K562 (cell line): Measurements from ENCODE around the gene SYT13. TPM values are rescaled to one million over a fixed set of nuclear protein-coding genes. Genes with fewer than 3 reads are reported as not detected.

ENCODE experiments used
- ATAC-seq: fragments of 200-7000 bp; cut with Tn5 transposase; 3 replicates; pipeline ENCODE4 v1.9.1; 2020; ENCODE audit warnings: moderate library complexity
- BruUV-seq: library from RNA; stranded (reverse); fragments of 400-500 nt; replicated peaks from 2 replicates; lab custom pipeline; 2021; lab: Mats Ljungman, UMichigan
- CTCF ChIA-PET: fragments of 300-600 bp; formaldehyde crosslinking; extraction: SDS; loops from one replicate; lab custom pipeline; 2021; ENCODE audit warnings: low intra/inter-chr PET ratio; lab: Yijun Ruan, JAX
- POLR2A ChIA-PET: fragments of 300-600, 350-650 bp; sonication (Branson Sonifier 250); formaldehyde crosslinking; extraction: SDS; loops from one replicate; lab custom pipeline; 2021; ENCODE audit warnings: antibody characterized with exemption, inconsistent platforms; lab: Yijun Ruan, JAX
- DNase-seq, 4 experiments: peaks; one replicate each; pipeline versions ENCODE4 v3.0.0 to v3.0.0-alpha.2; 2011 to 2018; ENCODE audit warnings: low spot score in 3 of 4, mixed read lengths in 3 of 4; ENCODE audit errors: extremely low read depth in 1 of 4
- FAIRE-seq: peaks from 2 replicates; lab custom pipeline; 2011; peaks lifted over from hg19 to GRCh38; lab: Jason Lieb, UNC
- H2AFZ ChIP-seq: 2 replicates; pipeline ENCODE4 v1.6.0; 2011; ENCODE audit warnings: low read depth, low read length, control low read depth, inconsistent platforms
- H3K27ac ChIP-seq: fragments of 200-600 bp; 3 replicates; pipeline ENCODE4 v1.8.0; 2011; ENCODE audit warnings: low read depth, mild to moderate bottlenecking, control low read depth, inconsistent platforms, low read length, moderate library complexity, mixed read lengths; ENCODE audit errors: extremely low read depth
- H3K27me3 ChIP-seq, 2 experiments: fragments of 300-600 bp in 1 of 2; 2 replicates in 1 of 2; 3 replicates in 1 of 2; pipeline versions ENCODE4 v1.6.0 to v1.8.0; 2011; ENCODE audit warnings: inconsistent platforms in 2 of 2, low read length in 2 of 2, mild to moderate bottlenecking in 1 of 2, mixed read lengths in 1 of 2, moderate library complexity in 1 of 2; ENCODE audit not compliant: control insufficient read depth in 2 of 2, insufficient read depth in 2 of 2
- H3K36me3 ChIP-seq: fragments of 300-600 bp; 3 replicates; pipeline ENCODE4 v1.8.0; 2011; ENCODE audit warnings: mild to moderate bottlenecking, low read length, inconsistent platforms; ENCODE audit not compliant: control insufficient read depth, insufficient read depth
- H3K4me1 ChIP-seq, 2 experiments: fragments of 200-600 bp in 1 of 2; replicated peaks in 1 of 2; 2 replicates in 1 of 2; 3 replicates in 1 of 2; pipeline versions ENCODE4 v1.5.1 to v1.8.0; 2011; ENCODE audit warnings: inconsistent platforms in 2 of 2, low read length in 2 of 2, mild to moderate bottlenecking in 1 of 2, mixed read lengths in 1 of 2, moderate library complexity in 1 of 2; ENCODE audit not compliant: control insufficient read depth in 2 of 2, insufficient read depth in 2 of 2
- H3K4me2 ChIP-seq: 2 replicates; pipeline ENCODE4 v1.6.1; 2011; ENCODE audit warnings: low read length, control low read depth, inconsistent platforms, mixed read lengths; ENCODE audit not compliant: insufficient read depth
- H3K4me3 ChIP-seq: fragments of 200-600 bp; sonication (generic), shearing (Covaris generic); 2 replicates; pipeline ENCODE4 v1.5.1; 2016; ENCODE audit warnings: control low read depth, inconsistent platforms
- H3K79me2 ChIP-seq: fragments of 200-600 bp; 3 replicates; pipeline ENCODE4 v1.8.0; 2011; ENCODE audit warnings: low read length, inconsistent platforms; ENCODE audit not compliant: control insufficient read depth, insufficient read depth
- H3K9ac ChIP-seq, 2 experiments: 2 replicates each; pipeline versions ENCODE4 v1.6.0 to v1.6.1; 2011; ENCODE audit warnings: low read depth in 2 of 2, low read length in 2 of 2, control low read depth in 1 of 2, inconsistent platforms in 1 of 2, mild to moderate bottlenecking in 1 of 2, mixed read lengths in 1 of 2; ENCODE audit not compliant: insufficient read depth in 1 of 2
- H3K9me1 ChIP-seq: one replicate; pipeline ENCODE4 v1.6.0; 2011; ENCODE audit warnings: inconsistent platforms, mild to moderate bottlenecking, low read length, moderate library complexity; ENCODE audit not compliant: control insufficient read depth, insufficient read depth
- H3K9me3 ChIP-seq: replicated peaks from 2 replicates; pipeline ENCODE4 v1.5.1; 2011; ENCODE audit warnings: low read depth, low read length, inconsistent platforms; ENCODE audit not compliant: control insufficient read depth, insufficient read depth
- H4K20me1 ChIP-seq: replicated peaks from 2 replicates; pipeline ENCODE4 v1.6.1; 2011; ENCODE audit warnings: low read length, inconsistent platforms, mixed read lengths; ENCODE audit not compliant: control insufficient read depth, insufficient read depth
- C11orf30 ChIP-seq: fragments of 450-650 bp; IDR thresholded peaks from 2 replicates; pipeline ENCODE4 v1.6.1; 2016; ENCODE audit warnings: low read depth, mild to moderate bottlenecking
- CHCHD3 ChIP-seq: fragments of 250-450 bp; sonication (Bioruptor Pico); IDR thresholded peaks from 2 replicates; pipeline ENCODE4 v2.1.2; 2022; ENCODE audit warnings: mild to moderate bottlenecking
- CHD7 ChIP-seq: fragments of 200-600 bp; sonication (generic); IDR thresholded peaks from one replicate; pipeline ENCODE4 v1.6.1; 2012; ENCODE audit warnings: mild to moderate bottlenecking, low read depth, low read length, inconsistent platforms
- DNMT1 ChIP-seq: fragments of 450-650 bp; IDR thresholded peaks from 2 replicates; pipeline ENCODE4 v1.6.1; 2016; ENCODE audit warnings: antibody characterized with exemption, mild to moderate bottlenecking
- HNRNPH1 ChIP-seq: fragments of 200-400 bp; formaldehyde crosslinking; optimal IDR thresholded peaks from 2 replicates; pipeline ENCODE3; 2017; ENCODE audit warnings: low read depth, mild to moderate bottlenecking, low read length, moderate library complexity
- MAFF ChIP-seq: IDR thresholded peaks from 2 replicates; pipeline ENCODE4 v1.6.1; 2012; ENCODE audit warnings: low read length, improper control_type of control experiment
- MAFK ChIP-seq: IDR thresholded peaks from 2 replicates; pipeline ENCODE4 v1.6.1; 2011; ENCODE audit warnings: low read length, improper control_type of control experiment
- MCM3 ChIP-seq: fragments of 450-650 bp; IDR thresholded peaks from 2 replicates; pipeline ENCODE4 v1.6.1; 2016
- NR2C1 ChIP-seq, 2 experiments: fragments of 450-650 bp; IDR thresholded peaks; 2 replicates each; pipeline ENCODE4 v1.6.1; 2017; ENCODE audit warnings: mild to moderate bottlenecking in 2 of 2, antibody characterized with exemption in 1 of 2, inconsistent platforms in 1 of 2, missing compliant biosample characterization in 1 of 2, missing genetic modification characterization in 1 of 2
- NRF1 ChIP-seq, 2 experiments: fragments of 450-650 bp; IDR thresholded peaks in 1 of 2; conservative IDR thresholded peaks in 1 of 2; 2 replicates each; pipeline ENCODE4 v1.6.1; 2014; ENCODE audit warnings: mild to moderate bottlenecking in 2 of 2
- ZBTB2 ChIP-seq: fragments of 450-650 bp; IDR thresholded peaks from 2 replicates; pipeline ENCODE4 v1.6.1; 2016; ENCODE audit warnings: antibody characterized with exemption
- WGBS: fragments of 100-300 bp; shearing (Covaris generic); methylation state at CpG from one replicate; pipeline ENCODE4 v1.1.6; 2016; ENCODE audit warnings: low coverage, mixed read lengths; ENCODE audit not compliant: insufficient coverage; ENCODE audit errors: missing lambda C conversion rate; 5-methylcytosine and 5-hydroxymethylcytosine counted together
- in situ Hi-C: fragments of 300-500 bp; cut with MboI; formaldehyde crosslinking; loops from 4 replicates; pipeline ENCODE4 v1.15.0; 2018; ENCODE audit warnings: inconsistent platforms, mixed read lengths
- intact Hi-C: fragments of 100-400 bp; cut with micrococcal nuclease; formaldehyde crosslinking; loops from 2 replicates; pipeline ENCODE4 v1.14.2; 2022
- polyA plus RNA-seq, 8 experiments: library from polyadenylated mRNA; depleted of rRNA in 4 of 8; stranded (reverse) in 5 of 8; unstranded in 3 of 8; fragments of >200 nt; fragmentation: Nextera tagmentation in 2 of 8; fragmentation: Illumina TruSeq in 1 of 8; extraction: Ambion mirVana in 2 of 8; extraction: Trizol in 1 of 8; gene quantifications; 2 replicates each; pipeline versions ENCODE4 v1.2.1 to v1.2.3, GENCODE V29; 2011 to 2014; ENCODE audit warnings: inconsistent platforms in 1 of 8, missing spikeins in 1 of 8
- total RNA-seq, 7 experiments: library from RNA; depleted of rRNA in 6 of 7; stranded (reverse); fragments of >200 nt in 6 of 7; fragmentation: Illumina TruSeq in 2 of 7; extraction: Trizol in 2 of 7; gene quantifications; 2 replicates each; pipeline versions ENCODE4 v1.2.1 to v1.2.3, GENCODE V29; 2011 to 2021; ENCODE audit warnings: low replicate concordance in 1 of 7

SYT13 gene
- total and polyA plus RNA-seq, 9 of the 15 experiments (the other 6 are each of a cell fraction or from before 2014, with no cell fraction given): under 0.01 to 0.13 (median 0.08) TPM; not detected in 2

- no peak overlapping the region for H3K9ac ChIP-seq
- no peak overlapping the region for H3K27ac ChIP-seq
- intact Hi-C loops: loop anchor here (2.0 to 5.0 kb wide), 2 partner anchors 44 to 80 kb away; no protein-coding TSS in a partner anchor
- H3K4me1 ChIP-seq: peaks cover 0 to 5% of the 10 kb centered on the region in 2 experiments; a peak in 3 of 5 replicates
- peaks cover 4% of the 10 kb centered on the region for H3K9me1 ChIP-seq
- H3K79me2 ChIP-seq: no peaks in the 10 kb centered on the region
- no peaks in the 10 kb centered on the region; the same call in 1 of the 2 replicates for H4K20me1 ChIP-seq
- FAIRE-seq: no peak
- H3K36me3 ChIP-seq: no peaks in the 10 kb centered on the region
- no TSS peak for BruUV-seq
- 0 out of 2 replicates have a peak overlapping the region, but pooled peaks have one; percentile 22 for H2AFZ ChIP-seq
- WGBS: 13% methylated on average over 3 of the region's 3 CpGs
- ATAC-seq: no peak
- DNase-seq: no peak
- ChIA-PET POLR2A (no interaction called here), CTCF (interaction anchor here (1.2 kb wide), 1 partner anchor 41 kb away, joined by 5 read pairs; no protein-coding TSS in a partner anchor)
- no peaks in the 10 kb centered on the region for H3K9me3 ChIP-seq
- no peaks in the 10 kb centered on the region; a peak in 1 of 5 replicates for H3K27me3 ChIP-seq
- in situ Hi-C loops: no loop called here
- H3K4me2 ChIP-seq: no peak overlapping the region
- H3K4me3 ChIP-seq: no peak overlapping the region
- TF ChIP-seq C11orf30: no peak
- no peak for TF ChIP-seq MAFF
- no peak for TF ChIP-seq NRF1 (conservative IDR thresholded peaks at IDR 0.05 in 1 of 2, IDR thresholded peaks at IDR 0.05 in 1 of 2)
- TF ChIP-seq MAFK: no peak
- TF ChIP-seq HNRNPH1: no peak
- no peak for TF ChIP-seq NR2C1 (IDR thresholded peaks at IDR 0.05)
- no peak for TF ChIP-seq NR2C1 (tag; IDR thresholded peaks at IDR 0.05)
- no peak for TF ChIP-seq CHCHD3 (CRISPR knock-in tag)
- TF ChIP-seq MCM3: no peak
- TF ChIP-seq ZBTB2: no peak
- TF ChIP-seq CHD7: no peak
- no peak for TF ChIP-seq DNMT1
Observed at GRCh38 chr11:45252877-45253276, 33.3 kb downstream of the SYT13 start.
